CD14-positive monocyte (primary cell): ENCODE data around the gene NTNG2. TPM values are rescaled to one million over a fixed set of nuclear protein-coding genes. Genes with fewer than 3 reads are reported as not detected.

Source experiments
- DNase-seq, 3 donors: peaks; one replicate each; pipeline ENCODE4 v3.0.0-alpha.2; 2011 to 2022
- H2AFZ ChIP-seq: 2 replicates; pipeline ENCODE4 v1.6.0; 2012; ENCODE audit warnings: mild to moderate bottlenecking, low read depth, low read length, inconsistent platforms; ENCODE audit not compliant: insufficient read depth, poor library complexity, severe bottlenecking
- H3K27ac ChIP-seq, 2 donors: 1 replicate in 1 of 2; 2 replicates in 1 of 2; pipeline ENCODE4 v1.5.1; 2012 to 2013; ENCODE audit warnings: low read length in 2 of 2, control low read depth in 1 of 2, inconsistent platforms in 1 of 2, low read depth in 1 of 2, mild to moderate bottlenecking in 1 of 2
- H3K27me3 ChIP-seq, 2 donors: one replicate each; pipeline versions ENCODE4 v1.6.0 to v1.6.1; 2011 to 2013; ENCODE audit warnings: low read length in 2 of 2; ENCODE audit not compliant: control insufficient read depth in 2 of 2, insufficient read depth in 2 of 2
- H3K36me3 ChIP-seq, 2 donors: replicated peaks in 1 of 2; 1 replicate in 1 of 2; 2 replicates in 1 of 2; pipeline versions ENCODE4 v1.5.1 to v1.6.1; 2012 to 2013; ENCODE audit warnings: low read length in 2 of 2, control low read depth in 1 of 2, inconsistent platforms in 1 of 2, mild to moderate bottlenecking in 1 of 2; ENCODE audit not compliant: insufficient read depth in 2 of 2, control insufficient read depth in 1 of 2
- H3K4me1 ChIP-seq, 2 donors: 1 replicate in 1 of 2; 2 replicates in 1 of 2; pipeline versions ENCODE4 v1.5.1 to v1.6.1; 2012 to 2013; ENCODE audit warnings: low read length in 2 of 2, control low read depth in 1 of 2, inconsistent platforms in 1 of 2, mild to moderate bottlenecking in 1 of 2, moderate library complexity in 1 of 2; ENCODE audit not compliant: insufficient read depth in 2 of 2, control insufficient read depth in 1 of 2
- H3K4me2 ChIP-seq: replicated peaks from 2 replicates; pipeline ENCODE3; 2012; ENCODE audit warnings: low read length, moderate library complexity, mild to moderate bottlenecking; ENCODE audit not compliant: poor library complexity, severe bottlenecking; ENCODE audit errors: extremely low read depth
- H3K4me3 ChIP-seq, 3 experiments: fragments of 200-600 bp in 1 of 3; sonication (generic) in 1 of 3; replicated peaks in 1 of 3; 1 replicate in 2 of 3; 2 replicates in 1 of 3; pipeline ENCODE4 v1.5.1; 2011 to 2013; ENCODE audit warnings: low read length in 3 of 3, mild to moderate bottlenecking in 3 of 3, control low read depth in 2 of 3, low read depth in 2 of 3, inconsistent platforms in 1 of 3, moderate library complexity in 1 of 3
- H3K79me2 ChIP-seq: 2 replicates; pipeline ENCODE4 v1.6.0; 2012; ENCODE audit warnings: mild to moderate bottlenecking, control low read depth, inconsistent platforms, low read length, moderate library complexity; ENCODE audit not compliant: insufficient read depth
- H3K9ac ChIP-seq: 2 replicates; pipeline ENCODE4 v1.6.0; 2017; ENCODE audit warnings: low read length, mild to moderate bottlenecking; ENCODE audit not compliant: insufficient read depth, poor library complexity, severe bottlenecking
- H3K9me3 ChIP-seq, 2 donors: replicated peaks in 1 of 2; 1 replicate in 1 of 2; 2 replicates in 1 of 2; pipeline versions ENCODE4 v1.5.1 to v1.6.1; 2012 to 2013; ENCODE audit warnings: low read length in 2 of 2, control low read depth in 1 of 2; ENCODE audit not compliant: control insufficient read depth in 1 of 2, insufficient read depth in 1 of 2
- H4K20me1 ChIP-seq: 2 replicates; pipeline ENCODE4 v1.6.0; 2012; ENCODE audit warnings: mild to moderate bottlenecking, low read length, control low read depth, moderate library complexity; ENCODE audit not compliant: insufficient read depth
- H3K27ac Mint-ChIP-seq, 7 donors: one replicate each; pipeline ENCODE4 v1.8.0; 2020; ENCODE audit warnings: mild to moderate bottlenecking in 7 of 7, mixed read lengths in 7 of 7, moderate library complexity in 6 of 7, inconsistent platforms in 2 of 7
- H3K27me3 Mint-ChIP-seq, 3 donors: one replicate each; pipeline ENCODE4 v1.8.0; 2021 to 2022; ENCODE audit warnings: low read depth in 3 of 3, mild to moderate bottlenecking in 3 of 3, mixed read lengths in 3 of 3, moderate library complexity in 3 of 3, inconsistent platforms in 1 of 3
- H3K36me3 Mint-ChIP-seq, 2 donors: one replicate each; pipeline ENCODE4 v1.8.0; 2020; ENCODE audit warnings: mixed read lengths in 2 of 2, inconsistent platforms in 1 of 2, mild to moderate bottlenecking in 1 of 2
- H3K4me1 Mint-ChIP-seq: one replicate; pipeline ENCODE4 v1.8.0; 2020; ENCODE audit warnings: mild to moderate bottlenecking, mixed read lengths
- H3K4me3 Mint-ChIP-seq, 2 donors: one replicate each; pipeline ENCODE4 v1.8.0; 2020; ENCODE audit warnings: mild to moderate bottlenecking in 2 of 2, mixed read lengths in 2 of 2, moderate library complexity in 1 of 2
- H3K9me3 Mint-ChIP-seq, 7 donors: one replicate each; pipeline ENCODE4 v1.8.0; 2020 to 2022; ENCODE audit warnings: mixed read lengths in 7 of 7, mild to moderate bottlenecking in 6 of 7, moderate library complexity in 6 of 7, inconsistent platforms in 2 of 7
- WGBS: methylation state at CpG from one replicate; pipeline ENCODE4 v1.1.5; 2013; ENCODE audit warnings: missing lambda C conversion rate; ENCODE audit not compliant: insufficient coverage; 5-methylcytosine and 5-hydroxymethylcytosine counted together
- intact Hi-C, 2 donors: fragments of 100-400 bp; cut with micrococcal nuclease; formaldehyde crosslinking; loops; one replicate each; pipeline versions ENCODE4 v1.15.0 to v1.15.1; 2023
- polyA plus RNA-seq, 3 donors: library from polyadenylated mRNA; depleted of rRNA in 1 of 3; unstranded in 2 of 3; stranded (reverse) in 1 of 3; fragments of 300-500 nt in 2 of 3; fragments of >200 nt in 1 of 3; fragmentation: Illumina TruSeq in 2 of 3; gene quantifications; 1 replicate in 2 of 3; 2 replicates in 1 of 3; pipeline ENCODE4 v1.2.3, GENCODE V29; 2012 to 2021
- TF ChIP-seq, protein P1 (sequence below): fragments of 200-600 bp; IDR thresholded peaks from one replicate; pipeline ENCODE4 v1.8.0; 2022; ENCODE audit warnings: antibody characterized with exemption, mild to moderate bottlenecking

The NTNG2 gene
- polyA plus RNA-seq, 3 donors, result 2.1 to 10.0 (median 5.0) TPM

DNA sequence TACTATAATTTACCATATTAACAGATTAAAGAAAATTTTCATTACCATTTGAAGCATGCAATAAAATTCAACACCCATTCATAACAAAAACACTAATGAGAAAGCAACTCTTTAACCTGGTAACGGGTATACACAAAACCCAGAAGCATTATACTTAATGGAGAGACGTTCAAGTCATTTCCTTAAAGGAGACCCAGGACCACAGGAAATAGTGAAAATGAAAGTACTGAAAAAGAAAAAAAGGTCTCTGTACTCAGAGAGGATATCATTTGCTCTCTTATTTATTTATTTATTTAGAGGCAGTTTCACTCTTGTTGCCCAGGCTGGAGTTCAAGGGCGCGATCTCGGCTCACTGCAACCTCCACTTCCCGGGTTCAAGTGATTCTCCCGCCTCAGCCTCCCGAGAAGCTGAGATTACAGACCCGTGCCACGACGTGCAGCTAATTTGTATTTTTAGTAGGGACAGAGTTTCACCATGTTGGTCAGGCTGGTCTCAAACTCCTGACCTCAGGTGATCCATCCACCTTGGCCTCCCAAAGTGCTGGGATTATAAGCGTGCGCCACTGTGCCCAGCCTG, 131.4 kb downstream of the NTNG2 start:
- DNase-seq, result no peak
- Histone ChIP-seq H3K9ac (no peak overlapping the region), H3K4me2 (no peak overlapping the region), H3K4me1 (no peaks in the 10 kb centered on the region), H3K9me3 (no peaks in the 10 kb centered on the region), H3K4me3 (no peak overlapping the region), H3K27ac (no peak overlapping the region), H4K20me1 (peaks cover 98% of the 10 kb centered on the region), H3K27me3 (no peaks in the 10 kb centered on the region), H3K36me3 (peaks cover 74 to 97% of the 10 kb centered on the region in 2 donors), H2AFZ (no peak overlapping the region), H3K79me2 (peaks cover 26% of the 10 kb centered on the region)
- H3K9me3 Mint-ChIP-seq, result no peaks in the 10 kb centered on the region
- peak overlapping the region in 4 of 7 donors; percentile 9 to 72 (median 53) for H3K27ac Mint-ChIP-seq
- intact Hi-C loops, result no loop called here
- no peak overlapping the region for H3K4me3 Mint-ChIP-seq
- TF ChIP-seq, protein P1, sequence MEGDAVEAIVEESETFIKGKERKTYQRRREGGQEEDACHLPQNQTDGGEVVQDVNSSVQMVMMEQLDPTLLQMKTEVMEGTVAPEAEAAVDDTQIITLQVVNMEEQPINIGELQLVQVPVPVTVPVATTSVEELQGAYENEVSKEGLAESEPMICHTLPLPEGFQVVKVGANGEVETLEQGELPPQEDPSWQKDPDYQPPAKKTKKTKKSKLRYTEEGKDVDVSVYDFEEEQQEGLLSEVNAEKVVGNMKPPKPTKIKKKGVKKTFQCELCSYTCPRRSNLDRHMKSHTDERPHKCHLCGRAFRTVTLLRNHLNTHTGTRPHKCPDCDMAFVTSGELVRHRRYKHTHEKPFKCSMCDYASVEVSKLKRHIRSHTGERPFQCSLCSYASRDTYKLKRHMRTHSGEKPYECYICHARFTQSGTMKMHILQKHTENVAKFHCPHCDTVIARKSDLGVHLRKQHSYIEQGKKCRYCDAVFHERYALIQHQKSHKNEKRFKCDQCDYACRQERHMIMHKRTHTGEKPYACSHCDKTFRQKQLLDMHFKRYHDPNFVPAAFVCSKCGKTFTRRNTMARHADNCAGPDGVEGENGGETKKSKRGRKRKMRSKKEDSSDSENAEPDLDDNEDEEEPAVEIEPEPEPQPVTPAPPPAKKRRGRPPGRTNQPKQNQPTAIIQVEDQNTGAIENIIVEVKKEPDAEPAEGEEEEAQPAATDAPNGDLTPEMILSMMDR, result no peak
- H3K36me3 Mint-ChIP-seq, result peaks cover 64 to 95% of the 10 kb centered on the region in 2 donors
- no peaks in the 10 kb centered on the region for H3K4me1 Mint-ChIP-seq
- no peaks in the 10 kb centered on the region for H3K27me3 Mint-ChIP-seq
- WGBS, result no CpG with 5 or more reads among the region's 13 CpGs

Other genes starting within 250 kb of the NTNG2 start
- 10 to 100 TPM; 14.0 to 26.9 (median 25.8) TPM for gene MED27, start 82.2 kb upstream of the NTNG2 start, polyA plus RNA-seq
- 10 to 100 TPM; 18.4 to 31.7 (median 24.2) TPM for gene SETX, start 192.9 kb downstream of the NTNG2 start, polyA plus RNA-seq
- 1 to 10 TPM; 2.2 to 5.8 (median 4.1) TPM for gene TTF1, start 244.8 kb downstream of the NTNG2 start, polyA plus RNA-seq
- not detected for gene CFAP77, start 248.2 kb downstream of the NTNG2 start, polyA plus RNA-seq